ENCODE data around the gene OR51B6.
A peak's percentile ranks its signal among the peaks of the same experiment; 100 is the strongest.
"Not testable (repeated sequence)": the region's sequence is repeated elsewhere in the genome, so short reads cannot be mapped to it uniquely, and the experiment has no call there.

Gene OR51B6

DNA sequence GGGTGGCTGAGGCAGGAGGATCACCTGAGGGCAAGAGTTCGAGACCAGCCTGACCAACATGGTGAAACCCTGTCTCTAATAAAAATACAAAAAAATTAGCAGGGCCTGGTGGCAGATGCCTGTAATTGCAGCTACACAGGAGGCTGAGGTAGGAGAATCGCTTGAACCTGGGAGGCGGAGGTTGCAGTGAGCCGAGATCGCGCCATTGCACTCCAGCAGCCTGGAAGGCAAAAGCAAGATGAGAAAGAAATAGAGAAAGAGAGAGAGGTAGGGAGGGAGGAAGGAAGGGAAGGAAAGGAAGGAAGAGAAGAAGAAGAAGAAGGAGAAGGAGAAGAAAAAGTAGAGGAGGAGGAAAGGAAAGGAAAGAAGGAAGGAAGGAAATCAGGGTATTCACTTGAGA lies 15.1 kb downstream of the OR51B6 start:
- DNase-seq = not testable (repeated sequence)

DNA sequence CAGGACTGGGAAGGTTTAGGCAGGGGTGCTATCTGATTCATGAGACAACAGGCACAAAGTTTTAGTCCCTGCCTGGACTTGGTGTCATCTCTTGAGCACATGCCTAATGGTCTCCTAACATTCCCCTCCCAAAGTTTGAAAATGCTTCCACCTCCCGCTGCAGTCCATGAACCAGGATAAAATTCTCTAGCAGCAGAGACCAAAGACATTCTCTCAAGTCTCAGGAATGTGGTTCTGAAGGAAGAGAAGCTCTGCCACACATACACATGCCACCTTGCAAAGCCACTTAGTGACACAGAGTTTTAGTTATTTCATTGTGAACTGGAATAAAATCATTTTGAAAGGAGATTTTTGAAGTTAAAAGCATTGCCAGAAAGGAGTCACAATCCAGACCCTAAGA lies 15.5 kb downstream of the OR51B6 start:
- DNase-seq = no peak

DNA sequence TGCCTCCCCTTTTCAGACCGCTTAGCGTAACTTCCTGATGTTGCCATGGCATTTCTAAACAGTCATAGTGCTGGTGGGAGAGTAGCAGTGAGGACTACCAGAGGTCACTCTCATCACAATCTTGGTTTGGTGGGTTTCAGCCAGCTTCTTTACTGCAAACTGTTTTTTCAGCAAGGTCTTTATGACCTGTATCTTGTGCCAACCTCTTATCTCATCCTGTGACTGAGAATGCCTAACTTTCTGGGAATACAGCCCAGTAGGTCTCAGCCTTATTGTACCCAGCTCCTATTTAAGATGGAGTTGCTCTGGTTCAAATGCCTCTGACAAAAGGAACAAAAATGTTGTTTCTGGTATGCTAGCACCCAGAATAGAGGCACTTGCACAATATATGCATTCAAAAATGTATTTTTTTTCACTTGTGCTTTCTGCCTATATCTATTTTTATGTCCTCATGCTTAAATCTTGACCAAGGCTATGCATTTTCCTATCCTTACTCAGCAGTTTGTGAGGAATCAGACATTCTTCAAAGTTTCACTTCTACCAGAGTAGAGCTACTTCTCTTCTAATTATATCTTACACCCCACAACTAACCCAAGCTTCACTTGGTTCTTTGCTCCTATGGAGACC lies 16.3 kb downstream of the OR51B6 start:
- no peak for DNase-seq

DNA sequence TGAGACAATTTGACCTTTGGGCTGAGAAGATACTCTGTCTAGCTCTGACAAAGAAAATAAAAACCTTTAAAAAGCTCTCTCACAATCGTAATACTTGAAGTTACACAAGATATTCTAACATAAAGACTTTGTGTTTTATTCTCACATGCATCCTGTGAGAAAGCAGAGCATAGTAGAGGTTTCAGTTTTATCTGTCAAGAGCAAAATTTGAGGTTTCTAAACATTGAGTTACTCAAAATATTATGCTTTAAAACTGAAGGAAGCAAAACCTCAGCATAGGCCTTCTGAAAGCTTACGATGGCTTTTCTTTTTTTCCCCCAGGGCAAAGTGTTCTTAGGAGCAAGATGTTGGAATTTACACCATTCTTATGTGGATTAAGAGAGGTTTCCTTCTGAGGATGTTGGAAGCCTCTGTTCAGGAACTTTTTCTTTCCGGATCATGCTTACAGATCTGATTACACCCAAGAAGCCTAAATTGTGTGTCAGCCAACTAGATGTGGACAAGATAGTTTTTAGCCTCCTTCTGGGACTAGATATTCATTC lies 17.3 kb downstream of the OR51B6 start:
- no peak for DNase-seq

DNA sequence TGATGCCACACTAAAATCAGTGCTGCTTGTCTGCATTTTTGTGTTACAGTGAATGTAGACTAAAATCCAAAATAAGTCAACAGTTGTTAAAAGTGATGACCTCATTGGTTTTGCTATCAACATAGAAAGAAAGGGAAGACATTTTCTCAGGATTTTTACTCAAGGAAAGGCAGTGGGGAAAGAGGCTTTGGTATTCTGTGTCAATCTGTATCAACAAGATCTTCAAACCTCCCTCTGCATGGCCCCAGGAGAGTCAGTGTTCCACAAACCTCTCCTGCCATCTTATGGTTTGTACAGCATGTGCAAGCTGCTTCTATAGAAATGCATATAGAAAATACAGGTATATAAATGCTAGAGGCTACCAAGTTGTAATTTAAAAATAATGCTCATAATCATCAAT lies 18.5 kb downstream of the OR51B6 start:
- DNase-seq = no peak

DNA sequence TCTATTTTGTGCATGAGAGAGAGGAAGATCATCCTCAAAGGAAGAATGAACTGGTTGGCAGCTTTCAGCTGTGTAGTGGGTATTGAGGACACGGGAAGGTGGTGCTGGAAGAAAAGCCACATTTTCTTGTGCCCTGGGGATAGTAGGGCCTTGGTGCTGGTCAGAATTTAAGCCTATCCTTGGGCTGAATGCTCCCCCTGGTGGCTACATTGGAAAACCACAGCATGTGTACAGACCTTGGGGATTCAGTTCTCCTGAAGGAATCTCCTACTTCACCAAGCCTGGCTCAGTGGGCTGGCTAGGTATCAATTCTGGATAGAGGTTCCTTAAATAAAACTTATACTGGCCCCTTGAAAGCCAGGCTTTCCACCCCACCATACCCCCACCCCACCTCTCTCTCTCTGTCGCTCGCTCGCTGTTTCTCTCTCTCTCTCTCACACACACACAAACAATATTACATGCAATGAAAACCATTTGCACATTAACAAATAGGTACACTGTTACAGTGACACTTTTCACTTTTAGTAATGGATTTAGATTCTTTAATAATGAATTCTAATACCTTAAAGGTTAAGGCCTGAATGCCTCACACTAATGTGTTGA lies 29.5 kb downstream of the OR51B6 start:
- peak; percentile 51 for DNase-seq

DNA sequence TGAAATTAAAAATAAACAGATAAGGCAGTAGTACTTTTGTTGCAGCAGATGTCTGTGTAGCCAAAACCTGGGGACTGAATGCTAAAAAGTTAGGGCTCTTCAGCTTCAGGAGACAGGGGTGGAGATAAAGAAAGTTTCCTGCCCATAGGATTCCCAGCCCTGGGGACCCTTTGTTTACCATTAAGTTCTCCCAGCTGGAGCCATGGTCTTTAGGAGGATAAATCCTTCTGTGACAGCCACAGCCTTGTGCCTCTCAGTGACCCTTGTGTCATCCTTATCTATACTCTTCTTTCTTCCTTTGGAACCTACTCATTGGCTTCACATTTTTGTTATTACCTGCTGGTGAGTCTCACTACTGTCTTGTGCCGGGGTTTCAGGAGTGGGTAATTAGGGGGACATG lies 32.3 kb downstream of the OR51B6 start, which contains the start of gene OR51M1:
Gene OR51M1, plus strand, starts transcription at position 237 of the 400 bp plus-strand sequence. CDS start 5,587 bp downstream, outside the sequence.
- DNase-seq = no peak

DNA sequence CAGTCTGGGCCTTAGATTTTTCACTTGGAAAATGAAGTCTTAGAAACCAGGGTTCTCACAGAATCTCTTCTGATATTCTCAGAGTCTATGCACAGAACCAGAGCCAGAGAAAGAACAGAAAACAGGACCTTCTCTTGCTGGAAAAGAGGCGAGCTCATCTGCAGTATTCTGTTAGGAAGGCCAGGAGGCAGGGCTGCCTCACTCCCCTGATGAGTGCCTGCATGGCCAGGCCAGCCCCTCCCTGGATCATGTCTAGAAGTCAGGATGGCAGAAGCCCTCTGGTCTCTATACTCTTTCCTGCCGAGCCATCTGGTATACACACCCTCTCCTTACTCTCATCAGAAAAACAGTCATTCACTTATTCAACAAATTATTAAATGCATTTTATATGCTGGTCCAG lies 33.0 kb downstream of the OR51B6 start:
- no peak for DNase-seq

DNA sequence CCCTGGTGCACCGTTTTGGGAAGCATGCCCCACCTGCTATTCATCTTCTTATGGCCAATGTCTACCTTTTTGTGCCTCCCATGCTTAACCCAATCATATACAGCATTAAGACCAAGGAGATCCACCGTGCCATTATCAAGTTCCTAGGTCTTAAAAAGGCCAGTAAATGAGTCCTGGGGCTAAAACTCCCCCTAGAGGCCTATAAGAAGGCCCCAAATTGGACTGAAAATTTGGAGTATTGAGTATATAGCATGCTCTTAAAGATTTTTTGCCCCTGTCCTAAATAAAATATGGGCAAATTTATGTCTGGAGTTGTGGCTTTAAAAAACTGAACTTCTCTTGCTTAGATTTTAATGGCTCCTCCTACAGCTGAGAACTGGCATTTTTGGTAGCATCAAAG lies 38.9 kb downstream of the OR51B6 start:
- no peak for DNase-seq

DNA sequence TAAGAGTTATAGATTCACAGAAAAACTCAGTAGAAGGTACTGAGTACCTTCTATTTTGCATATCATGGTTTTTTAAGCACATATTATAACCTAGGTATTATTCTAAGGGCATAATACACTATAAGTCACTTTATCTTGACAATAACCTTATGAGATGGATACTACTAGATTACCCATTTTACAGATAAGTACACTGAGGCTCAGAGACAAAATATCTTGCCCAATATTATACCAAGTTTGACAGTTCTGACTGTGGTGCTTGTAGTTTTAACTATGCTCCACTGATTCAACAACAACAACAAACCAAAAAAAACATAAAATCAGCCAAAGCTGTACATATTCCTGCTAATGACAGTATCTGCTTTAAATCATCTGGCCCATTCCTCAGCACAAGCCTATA lies 42.8 kb downstream of the OR51B6 start:
- DNase-seq = no peak

DNA sequence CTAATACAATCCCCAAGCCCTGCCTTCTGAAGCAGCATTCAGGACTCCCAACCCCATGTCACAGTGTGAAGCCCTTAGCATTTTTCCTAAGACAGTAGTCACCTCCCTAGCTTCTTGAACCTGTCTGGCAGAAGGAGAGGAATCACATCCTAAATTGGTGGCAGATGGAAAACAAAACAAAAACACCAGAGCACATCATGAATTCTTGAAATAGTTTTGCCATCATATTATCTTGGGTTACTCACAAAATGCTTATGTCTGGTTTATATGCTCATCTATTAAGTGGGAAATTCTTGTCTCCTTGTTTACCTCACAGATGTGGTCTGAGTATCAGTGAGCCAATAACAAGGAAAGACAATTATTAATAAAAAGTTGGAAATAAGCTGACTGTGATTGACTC lies 47.6 kb downstream of the OR51B6 start:
- no peak for DNase-seq

Data from stimulated activated CD4-positive, alpha-beta T cell treated with anti-CD3 and anti-CD28 coated beads, Interleukin-15, amount 100 ng/mL, for 24 hours (primary cell).